T-cell (primary cell): Measurements from ENCODE around the gene GPR32. TPM values are rescaled to one million over a fixed set of nuclear protein-coding genes. Genes with fewer than 3 reads are reported as not detected.

Source experiments
- ATAC-seq, 4 experiments: fragments of 200-7000 bp in 3 of 4; fragments of 150-1000 bp in 1 of 4; cut with Tn5 transposase; replicated peaks in 1 of 4; 1 replicate in 3 of 4; 2 replicates in 1 of 4; pipeline ENCODE4 v1.10.0; 2021; ENCODE audit warnings: moderate library complexity in 3 of 4, mild to moderate bottlenecking in 2 of 4, moderate number of reproducible peaks in 1 of 4
- CTCF ChIA-PET, 2 donors: fragments of 300-600 bp; sonication (Branson Sonifier 250); formaldehyde crosslinking; loops; one replicate each; lab custom pipeline; 2022; ENCODE audit warnings: antibody characterized with exemption in 2 of 2; lab: Charles Lee
- POLR2A ChIA-PET, 2 donors: fragments of 300-600 bp; sonication (Branson Sonifier 250); formaldehyde crosslinking; loops; one replicate each; lab custom pipeline; 2022; ENCODE audit warnings: antibody characterized with exemption in 2 of 2; lab: Charles Lee
- DNase-seq, 35 experiments: peaks; one replicate each; pipeline versions ENCODE4 v3.0.0 to v3.0.0-alpha.2; 2013 to 2023
- H3K27ac ChIP-seq: one replicate; pipeline ENCODE4 v1.5.1; 2013; ENCODE audit warnings: low read length
- H3K27me3 ChIP-seq, 2 experiments: replicated peaks in 1 of 2; 1 replicate in 1 of 2; 2 replicates in 1 of 2; pipeline versions ENCODE4 v1.6.1 to v1.7.0; 2013; ENCODE audit warnings: low read length in 1 of 2, mixed read lengths in 1 of 2; ENCODE audit not compliant: control insufficient read depth in 2 of 2, insufficient read depth in 2 of 2; ENCODE audit errors: extremely low read depth in 1 of 2
- H3K36me3 ChIP-seq, 2 donors: 1 replicate in 1 of 2; 2 replicates in 1 of 2; pipeline versions ENCODE4 v1.6.1 to v1.7.0; 2013; ENCODE audit warnings: low read length in 1 of 2; ENCODE audit not compliant: control insufficient read depth in 2 of 2, insufficient read depth in 1 of 2; ENCODE audit errors: extremely low read depth in 1 of 2
- H3K4me1 ChIP-seq, 2 experiments: 1 replicate in 1 of 2; 2 replicates in 1 of 2; pipeline versions ENCODE4 v1.6.1 to v1.7.0; 2013; ENCODE audit warnings: low read length in 2 of 2, mixed read lengths in 1 of 2; ENCODE audit not compliant: insufficient read depth in 2 of 2, control insufficient read depth in 1 of 2; ENCODE audit errors: extremely low read depth in 1 of 2
- H3K4me3 ChIP-seq, 2 donors: 1 replicate in 1 of 2; 2 replicates in 1 of 2; pipeline versions ENCODE4 v1.5.1 to v1.7.0; 2013; ENCODE audit warnings: mild to moderate bottlenecking in 2 of 2, low read length in 1 of 2, moderate library complexity in 1 of 2; ENCODE audit not compliant: control insufficient read depth in 1 of 2; ENCODE audit errors: extremely low read depth in 1 of 2
- H3K9me3 ChIP-seq: 2 replicates; pipeline ENCODE4 v1.7.0; 2013
- H3K27ac Mint-ChIP-seq, 2 donors: one replicate each; pipeline ENCODE4 v1.8.0; 2020 to 2021; ENCODE audit warnings: mild to moderate bottlenecking in 2 of 2, mixed read lengths in 2 of 2
- H3K27me3 Mint-ChIP-seq, 2 donors: one replicate each; pipeline ENCODE4 v1.8.0; 2021 to 2022; ENCODE audit warnings: mixed read lengths in 2 of 2
- H3K36me3 Mint-ChIP-seq: one replicate; pipeline ENCODE4 v1.8.0; 2021; ENCODE audit warnings: mixed read lengths
- H3K4me1 Mint-ChIP-seq, 3 donors: one replicate each; pipeline ENCODE4 v1.8.0; 2020 to 2022; ENCODE audit warnings: mixed read lengths in 3 of 3, mild to moderate bottlenecking in 1 of 3
- H3K4me3 Mint-ChIP-seq, 3 donors: one replicate each; pipeline ENCODE4 v1.8.0; 2020 to 2022; ENCODE audit warnings: mild to moderate bottlenecking in 3 of 3, mixed read lengths in 3 of 3, moderate library complexity in 3 of 3
- H3K9me3 Mint-ChIP-seq, 3 donors: one replicate each; pipeline ENCODE4 v1.8.0; 2020 to 2022; ENCODE audit warnings: mixed read lengths in 3 of 3
- WGBS: methylation state at CpG from one replicate; pipeline ENCODE4 v1.1.5; 2013; ENCODE audit warnings: missing lambda C conversion rate; ENCODE audit not compliant: insufficient coverage; 5-methylcytosine and 5-hydroxymethylcytosine counted together
- total RNA-seq, 35 experiments: library from RNA in 6 of 35; stranded (reverse) in 6 of 35; fragments of 120-200 nt in 1 of 35; gene quantifications; one replicate each; pipeline versions ENCODE4 v1.2.1 to v1.2.4 and lab custom pipeline; 2013 to 2026

The GPR32 gene
- total RNA-seq, 5 donors from 2014 or later (not counting 1 experiment from before 2014, with no cell fraction given) = not detected

DNA sequence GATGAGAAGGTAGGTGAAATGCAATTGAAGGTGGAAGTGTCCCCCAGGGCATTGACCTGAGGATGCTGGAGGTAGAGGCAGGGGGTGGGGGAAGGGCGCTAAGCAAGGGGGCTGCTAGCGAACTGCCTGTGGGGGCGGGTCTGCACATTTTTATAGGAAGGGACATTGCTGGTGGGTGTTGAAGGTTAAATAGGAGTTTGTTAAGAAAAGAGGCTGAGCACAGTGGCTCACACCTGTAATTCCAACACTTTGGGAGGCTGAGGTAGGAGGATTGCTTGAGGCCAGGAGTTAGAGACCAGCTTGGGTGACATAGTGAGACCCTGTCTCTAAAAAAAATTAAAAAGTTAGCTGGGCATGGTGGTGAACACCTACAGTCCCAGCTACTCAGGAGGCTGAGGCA lies 14.4 kb downstream of the GPR32 start:
- WGBS = 100% methylated on average over 1 of the region's 3 CpGs
- Mint-ChIP-seq H3K36me3 (no peaks in the 10 kb centered on the region), H3K27me3 (peaks cover 19 to 22% of the 10 kb centered on the region in 2 donors), H3K4me1 (peaks cover 6 to 9% (median 7%) of the 10 kb centered on the region in 3 donors), H3K9me3 (no peaks in the 10 kb centered on the region), H3K4me3 (no peak overlapping the region), H3K27ac (no peak overlapping the region)
- ATAC-seq = no peak
- ChIA-PET POLR2A (no interaction called here), CTCF (interaction anchor here in 1 of 2 donors (0.6 kb wide), 2 partner anchors 189 to 519 kb away, joined by 3 read pairs; no protein-coding TSS in a partner anchor)
- DNase-seq = no peak
- Histone ChIP-seq H3K4me3 (no peak overlapping the region), H3K36me3 (no peaks in the 10 kb centered on the region), H3K9me3 (no peaks in the 10 kb centered on the region), H3K27ac (no peak overlapping the region), H3K4me1 (peaks cover 0 to 9% of the 10 kb centered on the region in 2 experiments), H3K27me3 (peaks cover 2 to 48% of the 10 kb centered on the region in 2 experiments)

GRCh38 chr19:50785329-50785728 lies 15.1 kb downstream of the GPR32 start:
- POLR2A ChIA-PET = no interaction called here
- H3K4me3 ChIP-seq = no peak overlapping the region
- peaks cover 0 to 9% of the 10 kb centered on the region in 2 experiments for H3K4me1 ChIP-seq
- H3K27me3 ChIP-seq = peaks cover 0 to 42% of the 10 kb centered on the region in 2 experiments
- no peak overlapping the region for H3K27ac ChIP-seq
- 97% methylated on average over 9 of the region's 12 CpGs for WGBS
- no peaks in the 10 kb centered on the region for H3K9me3 ChIP-seq
- DNase-seq (no peak), ATAC-seq (no peak)
- H3K36me3 ChIP-seq = no peaks in the 10 kb centered on the region
- CTCF ChIA-PET = no interaction called here
- Mint-ChIP-seq H3K36me3 (no peaks in the 10 kb centered on the region), H3K9me3 (no peaks in the 10 kb centered on the region), H3K4me3 (no peak overlapping the region), H3K27ac (no peak overlapping the region), H3K4me1 (peaks cover 6 to 9% (median 7%) of the 10 kb centered on the region in 3 donors), H3K27me3 (peaks cover 13 to 16% of the 10 kb centered on the region in 2 donors)

- no peaks in the 10 kb centered on the region for H3K36me3 ChIP-seq
- peaks cover 0 to 8% of the 10 kb centered on the region in 2 experiments for H3K4me1 ChIP-seq
- Mint-ChIP-seq H3K9me3 (no peaks in the 10 kb centered on the region), H3K27ac (no peak within 1 kb of the TSS), H3K4me3 (no peak within 1 kb of the TSS), H3K4me1 (peaks cover 0 to 8% (median 6%) of the 10 kb centered on the region in 3 donors), H3K27me3 (no peaks in the 10 kb centered on the region), H3K36me3 (no peaks in the 10 kb centered on the region)
- no peak within 1 kb of the TSS for H3K4me3 ChIP-seq
- ChIA-PET POLR2A (no interaction called here), CTCF (no interaction called here)
- ATAC-seq (no peak), DNase-seq (no peak)
- H3K27ac ChIP-seq = no peak within 1 kb of the TSS
- H3K27me3 ChIP-seq = peaks cover 0 to 11% of the 10 kb centered on the region in 2 experiments
- H3K9me3 ChIP-seq = no peaks in the 10 kb centered on the region
- 98% methylated on average over 7 of the region's 15 CpGs for WGBS
Measured at GRCh38 chr19:50790396-50790795, 20.1 kb downstream of the GPR32 start, which contains the start of gene ACP4. ACP4 (plus strand) TSS chr19:50790415; CDS start chr19:50790415, 0 bp downstream.

DNA sequence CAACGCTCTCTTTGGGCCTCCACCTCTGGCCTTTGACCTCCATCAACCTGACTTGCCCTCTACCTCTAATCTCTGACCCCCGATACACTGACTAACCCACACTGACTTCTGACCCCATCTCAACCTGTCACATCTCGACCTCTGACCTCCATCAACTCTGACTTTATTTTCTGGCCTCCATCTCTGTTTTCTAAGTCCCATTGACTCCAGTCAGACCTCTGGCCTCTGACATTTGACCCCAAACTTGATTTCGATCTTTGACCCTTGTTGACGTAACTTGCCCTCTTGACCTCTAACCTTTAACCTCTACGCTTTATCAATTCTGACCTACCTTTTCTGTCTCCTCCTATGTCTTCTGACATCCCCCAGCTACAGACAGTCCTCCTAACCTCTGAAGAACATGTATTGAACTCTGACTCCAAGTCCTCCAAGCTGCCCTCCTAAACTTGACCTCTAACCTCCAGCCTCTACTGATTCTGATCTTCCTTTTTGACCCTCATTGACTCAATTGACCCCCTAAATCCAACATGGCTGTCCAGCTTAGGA lies 20.7 kb downstream of the GPR32 start:
- CTCF ChIA-PET = no interaction called here
- no peaks in the 10 kb centered on the region for H3K36me3 Mint-ChIP-seq
- H3K4me3 Mint-ChIP-seq = no peak overlapping the region
- H3K27me3 Mint-ChIP-seq = no peaks in the 10 kb centered on the region
- 98% methylated on average over 6 of the region's 6 CpGs for WGBS
- peaks cover 4 to 6% of the 10 kb centered on the region in 2 donors for H3K36me3 ChIP-seq
- DNase-seq (no peak), ATAC-seq (no peak)
- peaks cover 0 to 6% of the 10 kb centered on the region in 2 experiments for H3K27me3 ChIP-seq
- H3K27ac ChIP-seq = no peak overlapping the region
- H3K4me3 ChIP-seq = no peak overlapping the region
- H3K4me1 ChIP-seq = peaks cover 0 to 8% of the 10 kb centered on the region in 2 experiments
- POLR2A ChIA-PET = no interaction called here
- H3K9me3 Mint-ChIP-seq = no peaks in the 10 kb centered on the region
- H3K4me1 Mint-ChIP-seq = peaks cover 0 to 8% (median 6%) of the 10 kb centered on the region in 3 donors
- H3K9me3 ChIP-seq = no peaks in the 10 kb centered on the region
- H3K27ac Mint-ChIP-seq = no peak overlapping the region

DNA sequence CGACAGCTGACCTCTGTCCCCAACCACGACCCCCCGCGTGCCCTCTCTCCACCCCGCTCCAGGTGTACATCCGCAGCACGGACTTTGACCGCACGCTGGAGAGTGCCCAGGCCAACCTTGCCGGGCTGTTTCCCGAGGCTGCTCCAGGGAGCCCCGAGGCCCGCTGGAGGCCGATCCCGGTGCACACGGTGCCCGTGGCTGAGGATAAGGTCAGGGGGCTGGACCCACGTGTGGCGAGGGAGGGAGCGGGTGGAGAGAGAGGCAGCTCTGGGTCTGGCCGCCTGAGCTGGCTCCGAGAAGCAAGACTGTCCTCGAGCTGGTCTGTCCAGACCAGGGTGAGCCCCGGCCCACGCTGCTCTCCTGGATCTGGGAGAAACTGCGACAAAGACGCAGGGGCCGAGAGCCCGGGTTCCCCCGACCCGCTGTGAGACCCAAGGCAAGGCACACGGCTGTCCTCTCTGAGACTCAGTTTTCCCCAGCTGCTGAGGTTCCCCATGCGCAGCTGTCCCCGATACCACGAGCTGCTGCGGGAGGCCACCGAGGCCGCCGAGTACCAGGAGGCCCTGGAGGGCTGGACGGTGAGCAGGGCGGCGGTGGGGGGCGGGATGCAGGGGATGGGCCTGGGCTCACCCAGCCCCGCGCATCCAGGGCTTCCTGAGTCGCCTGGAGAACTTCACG lies 21.5 kb downstream of the GPR32 start:
- 91% methylated on average over 47 of the region's 47 CpGs for WGBS
- no peak overlapping the region for H3K27ac Mint-ChIP-seq
- no peaks in the 10 kb centered on the region for H3K36me3 Mint-ChIP-seq
- no peaks in the 10 kb centered on the region for H3K9me3 ChIP-seq
- DNase-seq (no peak), ATAC-seq (no peak)
- ChIA-PET POLR2A (no interaction called here), CTCF (no interaction called here)
- H3K27me3 ChIP-seq = peaks cover 0 to 5% of the 10 kb centered on the region in 2 experiments
- no peaks in the 10 kb centered on the region for H3K27me3 Mint-ChIP-seq
- H3K4me3 Mint-ChIP-seq = no peak overlapping the region
- no peak overlapping the region for H3K27ac ChIP-seq
- peaks cover 6 to 8% of the 10 kb centered on the region in 2 donors for H3K36me3 ChIP-seq
- peaks cover 0 to 8% of the 10 kb centered on the region in 2 experiments for H3K4me1 ChIP-seq
- H3K4me3 ChIP-seq = no peak overlapping the region
- no peaks in the 10 kb centered on the region for H3K9me3 Mint-ChIP-seq
- H3K4me1 Mint-ChIP-seq = peaks cover 0 to 8% (median 6%) of the 10 kb centered on the region in 3 donors

DNA sequence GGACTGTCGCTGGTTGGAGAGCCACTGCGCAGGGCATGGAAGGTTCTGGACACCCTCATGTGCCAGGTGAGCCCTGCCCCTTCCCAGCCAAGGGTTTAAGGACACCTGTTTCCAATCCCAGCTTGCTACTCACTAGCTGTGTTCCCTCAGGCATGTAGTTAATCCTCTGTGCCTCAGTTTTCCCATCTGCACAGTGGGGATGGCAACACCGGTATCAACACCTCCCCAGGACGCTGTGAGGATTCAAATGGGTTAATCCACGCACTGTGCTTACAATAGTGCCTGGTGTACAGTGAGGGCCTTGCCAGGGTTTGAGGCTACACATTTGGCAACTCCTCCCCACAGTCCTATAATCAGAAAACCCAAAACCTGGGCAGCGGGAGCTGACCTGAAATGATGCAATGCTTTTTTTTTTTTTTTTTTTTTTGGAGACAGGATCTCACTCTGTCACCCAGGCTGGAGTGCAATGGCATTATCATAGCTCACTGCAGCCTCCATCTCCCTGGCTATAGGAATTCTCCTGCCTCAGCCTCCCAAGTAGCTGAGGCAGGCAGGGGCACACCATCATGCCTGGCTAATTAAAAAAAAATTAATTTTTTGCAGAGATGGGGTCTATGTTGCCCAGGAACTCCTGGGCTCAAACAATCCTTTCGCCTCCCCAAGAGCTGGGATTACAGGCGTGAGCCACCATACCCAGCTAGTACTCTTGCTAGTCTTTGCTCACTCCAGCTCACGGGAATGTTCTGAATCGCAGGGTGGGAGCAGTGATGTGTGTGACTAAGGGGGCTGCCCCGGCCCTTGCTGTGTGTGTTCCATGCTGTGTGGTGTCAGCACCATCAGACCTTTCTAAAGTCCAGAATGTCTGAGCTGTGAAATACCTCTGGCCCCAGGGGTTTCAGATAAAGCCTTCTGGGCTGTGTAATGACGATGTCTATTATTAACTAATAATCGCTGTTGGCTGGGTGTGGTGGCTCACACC lies 22.3 kb downstream of the GPR32 start:
- H3K4me3 Mint-ChIP-seq = no peak overlapping the region
- ChIA-PET CTCF (no interaction called here), POLR2A (no interaction called here)
- H3K27me3 Mint-ChIP-seq = no peaks in the 10 kb centered on the region
- ATAC-seq (no peak), DNase-seq (no peak)
- Histone ChIP-seq H3K27ac (no peak overlapping the region), H3K36me3 (peaks cover 6 to 10% of the 10 kb centered on the region in 2 donors), H3K4me1 (peaks cover 0 to 8% of the 10 kb centered on the region in 2 experiments), H3K9me3 (no peaks in the 10 kb centered on the region), H3K4me3 (no peak overlapping the region), H3K27me3 (peaks cover 0 to 5% of the 10 kb centered on the region in 2 experiments)
- H3K9me3 Mint-ChIP-seq = no peaks in the 10 kb centered on the region
- 93% methylated on average over 6 of the region's 13 CpGs for WGBS
- H3K4me1 Mint-ChIP-seq = peaks cover 5 to 8% (median 6%) of the 10 kb centered on the region in 3 donors
- H3K27ac Mint-ChIP-seq = no peak overlapping the region
- H3K36me3 Mint-ChIP-seq = no peaks in the 10 kb centered on the region
